Lower lobe of right lung (tissue), 2 donors: ENCODE data around the gene RIOX2. TPM values are rescaled to one million over a fixed set of nuclear protein-coding genes. Genes with fewer than 3 reads are reported as not detected.
"Not testable (repeated sequence)": the region's sequence is repeated elsewhere in the genome, so short reads cannot be mapped to it uniquely, and the experiment has no call there.

Experiments used
- ATAC-seq, 2 donors: fragments of 200-7000 bp; cut with Tn5 transposase; one replicate each; pipeline ENCODE4 v1.9.1; 2020 to 2022; ENCODE audit warnings: mild to moderate bottlenecking in 2 of 2, moderate library complexity in 2 of 2
- DNase-seq: peaks from one replicate; pipeline ENCODE4 v3.0.0-alpha.2; 2020
- H3K27ac ChIP-seq: fragments of 200-600 bp; one replicate; pipeline ENCODE4 v1.8.0; 2022
- H3K27me3 ChIP-seq: fragments of 200-600 bp; one replicate; pipeline ENCODE4 v1.8.0; 2022; ENCODE audit warnings: low read depth
- H3K36me3 ChIP-seq: fragments of 200-600 bp; one replicate; pipeline ENCODE4 v1.8.0; 2022; ENCODE audit warnings: mild to moderate bottlenecking
- H3K4me1 ChIP-seq: fragments of 200-600 bp; one replicate; pipeline ENCODE4 v1.8.0; 2022
- H3K4me3 ChIP-seq: fragments of 200-600 bp; one replicate; pipeline ENCODE4 v1.8.0; 2022; ENCODE audit warnings: mild to moderate bottlenecking
- H3K9me3 ChIP-seq: fragments of 200-600 bp; one replicate; pipeline ENCODE4 v1.8.0; 2022
- intact Hi-C: fragments of 100-400 bp; cut with DNase I; formaldehyde crosslinking; loops from one replicate; pipeline ENCODE4 v1.11.0; 2022
- total RNA-seq: library from RNA; stranded (reverse); fragmentation: NEBNext Ultra II Directional; extraction: Animal tissue kit (Norgen Biotek cat#: 25700); gene quantifications from one replicate; pipeline ENCODE4 v1.2.1, GENCODE V29; 2021
- TF ChIP-seq, protein P1 (sequence below): fragments of 200-600 bp; IDR thresholded peaks from one replicate; pipeline ENCODE4 v1.8.0; 2022; ENCODE audit warnings: antibody characterized with exemption, mild to moderate bottlenecking
- donor health status: DM: no; HTN: yes; CAD: no; lungs with severe emphysema.

The RIOX2 gene
- total RNA-seq, 1 donor from 2014 or later: 20.5 TPM

DNA sequence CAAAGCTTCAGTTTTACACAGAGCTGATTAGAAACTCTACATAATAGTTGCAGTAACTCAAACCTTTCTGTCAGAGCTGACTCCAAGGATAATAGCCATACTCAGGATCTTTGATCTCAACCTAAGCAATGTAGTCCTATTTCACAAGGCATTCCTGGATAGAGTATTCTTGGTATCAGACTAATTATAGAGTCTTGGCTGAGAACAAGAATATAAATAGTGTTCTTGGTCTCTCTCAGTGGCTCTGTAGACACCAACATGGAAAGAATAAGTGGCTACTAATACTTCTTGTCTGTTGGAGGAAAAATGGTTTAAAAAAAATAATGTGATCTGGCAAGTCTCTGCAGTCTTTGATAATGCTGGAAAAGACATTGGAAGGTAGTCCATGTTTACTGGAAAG lies 55.7 kb downstream of the RIOX2 start:
- intact Hi-C loops: no loop called here
- peaks cover 7% of the 10 kb centered on the region for H3K4me1 ChIP-seq
- TF ChIP-seq, protein P1, sequence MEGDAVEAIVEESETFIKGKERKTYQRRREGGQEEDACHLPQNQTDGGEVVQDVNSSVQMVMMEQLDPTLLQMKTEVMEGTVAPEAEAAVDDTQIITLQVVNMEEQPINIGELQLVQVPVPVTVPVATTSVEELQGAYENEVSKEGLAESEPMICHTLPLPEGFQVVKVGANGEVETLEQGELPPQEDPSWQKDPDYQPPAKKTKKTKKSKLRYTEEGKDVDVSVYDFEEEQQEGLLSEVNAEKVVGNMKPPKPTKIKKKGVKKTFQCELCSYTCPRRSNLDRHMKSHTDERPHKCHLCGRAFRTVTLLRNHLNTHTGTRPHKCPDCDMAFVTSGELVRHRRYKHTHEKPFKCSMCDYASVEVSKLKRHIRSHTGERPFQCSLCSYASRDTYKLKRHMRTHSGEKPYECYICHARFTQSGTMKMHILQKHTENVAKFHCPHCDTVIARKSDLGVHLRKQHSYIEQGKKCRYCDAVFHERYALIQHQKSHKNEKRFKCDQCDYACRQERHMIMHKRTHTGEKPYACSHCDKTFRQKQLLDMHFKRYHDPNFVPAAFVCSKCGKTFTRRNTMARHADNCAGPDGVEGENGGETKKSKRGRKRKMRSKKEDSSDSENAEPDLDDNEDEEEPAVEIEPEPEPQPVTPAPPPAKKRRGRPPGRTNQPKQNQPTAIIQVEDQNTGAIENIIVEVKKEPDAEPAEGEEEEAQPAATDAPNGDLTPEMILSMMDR: no peak
- ATAC-seq (no peak), DNase-seq (no peak)
- no peaks in the 10 kb centered on the region for H3K9me3 ChIP-seq
- H3K36me3 ChIP-seq: peaks cover 30% of the 10 kb centered on the region
- no peak overlapping the region for H3K27ac ChIP-seq
- no peak overlapping the region for H3K4me3 ChIP-seq
- no peaks in the 10 kb centered on the region for H3K27me3 ChIP-seq

GRCh38 chr3:97914388-97914787 lies 57.8 kb downstream of the RIOX2 start:
- Histone ChIP-seq H3K4me1 (peaks cover 18% of the 10 kb centered on the region), H3K9me3 (no peaks in the 10 kb centered on the region)

GRCh38 chr3:97911459-97911858 lies 60.8 kb downstream of the RIOX2 start:
- Histone ChIP-seq H3K27me3 (no peaks in the 10 kb centered on the region), H3K4me3 (no peak overlapping the region), H3K9me3 (no peaks in the 10 kb centered on the region), H3K4me1 (peaks cover 13% of the 10 kb centered on the region), H3K27ac (no peak overlapping the region), H3K36me3 (peaks cover 28% of the 10 kb centered on the region)
- ATAC-seq (no peak), DNase-seq (no peak)
- intact Hi-C loops: no loop called here
- TF ChIP-seq, protein P1: no peak

More at GRCh38 chr3:97914388-97914787, 57.8 kb downstream of the RIOX2 start:
- TF ChIP-seq, protein P1: no peak
- Histone ChIP-seq H3K36me3 (peaks cover 30% of the 10 kb centered on the region), H3K27ac (no peak overlapping the region), H3K27me3 (no peaks in the 10 kb centered on the region), H3K4me3 (no peak overlapping the region)
- intact Hi-C loops: no loop called here
- ATAC-seq (no peak), DNase-seq (no peak)

- TF ChIP-seq, protein P1: no peak
- Histone ChIP-seq H3K4me3 (no peak overlapping the region), H3K36me3 (peaks cover 23% of the 10 kb centered on the region), H3K9me3 (no peaks in the 10 kb centered on the region), H3K27ac (no peak overlapping the region), H3K27me3 (no peaks in the 10 kb centered on the region), H3K4me1 (peaks cover 13% of the 10 kb centered on the region)
- no peak for DNase-seq
- peak; percentile 54 to 59 for ATAC-seq
- intact Hi-C loops: no loop called here
Observed at GRCh38 chr3:97910931-97911351, 61.3 kb downstream of the RIOX2 start.

- Histone ChIP-seq H3K36me3 (peaks cover 17% of the 10 kb centered on the region), H3K4me1 (peaks cover 13% of the 10 kb centered on the region)
- H3K27me3 ChIP-seq, H3K27ac ChIP-seq, ATAC-seq, H3K9me3 ChIP-seq, intact Hi-C loops, H3K4me3 ChIP-seq: not testable (repeated sequence)
- DNase-seq: peak; percentile 33
Observed at GRCh38 chr3:97910236-97910831, 61.9 kb downstream of the RIOX2 start.

DNA sequence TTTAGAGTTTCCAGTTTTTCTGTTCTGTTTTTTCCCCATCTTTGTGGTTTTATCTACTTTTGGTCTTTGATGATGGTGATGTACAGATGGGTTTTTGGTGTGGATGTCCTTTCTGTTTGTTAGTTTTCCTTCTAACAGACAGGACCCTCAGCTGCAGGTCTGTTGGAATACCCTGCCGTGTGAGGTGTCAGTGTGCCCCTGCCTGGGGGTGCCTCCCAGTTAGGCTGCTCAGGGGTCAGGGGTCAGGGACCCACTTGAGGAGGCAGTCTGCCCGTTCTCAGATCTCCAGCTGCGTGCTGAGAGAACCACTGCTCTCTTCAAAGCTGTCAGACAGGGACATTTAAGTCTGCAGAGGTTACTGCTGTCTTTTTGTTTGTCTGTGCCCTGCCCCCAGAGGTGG lies 62.4 kb downstream of the RIOX2 start:
- intact Hi-C loops, H3K27me3 ChIP-seq, H3K27ac ChIP-seq, DNase-seq, H3K4me3 ChIP-seq, H3K9me3 ChIP-seq, ATAC-seq: not testable (repeated sequence)
- H3K4me1 ChIP-seq: peaks cover 13% of the 10 kb centered on the region
- peaks cover 15% of the 10 kb centered on the region for H3K36me3 ChIP-seq
